DND-41 (cell line): ENCODE data around the gene GNB2.

Experiments used
- EZH2 ChIP-seq: IDR thresholded peaks from 3 replicates; pipeline ENCODE4 v1.6.1; 2012; ENCODE audit warnings: borderline replicate concordance, low read depth, mild to moderate bottlenecking, moderate library complexity, low read length, inconsistent platforms; ENCODE audit not compliant: severe bottlenecking
- TF ChIP-seq, protein P1 (sequence below): IDR thresholded peaks from 2 replicates; pipeline ENCODE4 v1.5.1; 2012; ENCODE audit warnings: borderline replicate concordance, low read length, moderate library complexity, mild to moderate bottlenecking; ENCODE audit not compliant: poor library complexity, severe bottlenecking; ENCODE audit errors: extremely low read depth

DNA sequence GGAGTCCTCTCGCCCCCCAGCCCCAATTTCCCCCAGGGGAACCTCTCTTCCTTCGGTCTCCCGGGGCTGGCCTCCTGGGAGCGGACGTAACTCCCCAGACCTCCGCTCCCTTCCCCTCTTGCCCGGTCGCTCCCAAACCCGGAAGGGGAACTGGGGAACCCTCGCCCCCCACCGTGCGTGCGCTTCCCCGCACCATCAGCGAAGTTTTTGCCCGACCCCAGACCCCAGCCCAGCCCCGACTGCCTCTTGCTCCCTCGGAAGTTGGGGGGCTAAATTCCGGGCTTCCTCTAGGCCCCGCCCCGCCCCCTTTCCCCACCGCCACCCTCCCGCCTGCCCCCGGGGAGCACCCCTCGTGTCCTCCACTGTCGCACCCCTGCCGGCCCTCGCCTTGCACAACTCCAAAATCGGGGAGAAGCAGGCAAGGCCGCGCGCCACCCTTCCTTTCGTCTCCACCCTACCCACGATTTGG lies 436 bp downstream of the GNB2 start:
- TF ChIP-seq, protein P1, sequence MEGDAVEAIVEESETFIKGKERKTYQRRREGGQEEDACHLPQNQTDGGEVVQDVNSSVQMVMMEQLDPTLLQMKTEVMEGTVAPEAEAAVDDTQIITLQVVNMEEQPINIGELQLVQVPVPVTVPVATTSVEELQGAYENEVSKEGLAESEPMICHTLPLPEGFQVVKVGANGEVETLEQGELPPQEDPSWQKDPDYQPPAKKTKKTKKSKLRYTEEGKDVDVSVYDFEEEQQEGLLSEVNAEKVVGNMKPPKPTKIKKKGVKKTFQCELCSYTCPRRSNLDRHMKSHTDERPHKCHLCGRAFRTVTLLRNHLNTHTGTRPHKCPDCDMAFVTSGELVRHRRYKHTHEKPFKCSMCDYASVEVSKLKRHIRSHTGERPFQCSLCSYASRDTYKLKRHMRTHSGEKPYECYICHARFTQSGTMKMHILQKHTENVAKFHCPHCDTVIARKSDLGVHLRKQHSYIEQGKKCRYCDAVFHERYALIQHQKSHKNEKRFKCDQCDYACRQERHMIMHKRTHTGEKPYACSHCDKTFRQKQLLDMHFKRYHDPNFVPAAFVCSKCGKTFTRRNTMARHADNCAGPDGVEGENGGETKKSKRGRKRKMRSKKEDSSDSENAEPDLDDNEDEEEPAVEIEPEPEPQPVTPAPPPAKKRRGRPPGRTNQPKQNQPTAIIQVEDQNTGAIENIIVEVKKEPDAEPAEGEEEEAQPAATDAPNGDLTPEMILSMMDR, result no peak
- no peak for TF ChIP-seq EZH2
